OCI-LY3 (cell line): ENCODE measurements around the gene MC2R.

Experiments
- EZH2phosphoT487 ChIP-seq: fragments of 200-600 bp; shearing (Covaris generic); IDR thresholded peaks from 2 replicates; pipeline ENCODE4 v1.6.1; 2018; ENCODE audit warnings: antibody characterized with exemption, mixed run types, low read depth
- TF ChIP-seq, protein P1 (sequence below): fragments of 200-600, 300-600 bp; sonication (generic); IDR thresholded peaks from 2 replicates; pipeline ENCODE4 v1.5.1; 2014; ENCODE audit warnings: antibody characterized with exemption, low read length, low read depth

DNA sequence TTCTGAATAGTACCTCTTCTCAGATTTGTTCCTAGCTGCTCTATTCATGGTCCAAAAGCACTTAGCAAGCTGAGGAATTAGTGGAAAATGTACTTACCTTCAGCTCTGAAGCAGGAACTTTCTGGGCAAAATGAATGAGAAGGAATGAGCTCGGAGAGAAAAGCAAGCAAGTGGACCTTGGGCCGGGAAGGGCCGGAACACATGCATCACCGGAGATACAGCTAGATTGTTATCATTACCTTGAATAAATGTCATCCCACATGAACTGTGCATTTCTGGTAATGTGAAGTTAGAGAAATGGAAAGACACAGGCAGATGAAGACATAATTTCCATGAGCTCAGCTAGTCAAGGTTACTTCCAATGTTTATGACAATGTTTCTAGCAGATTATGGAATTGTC, at the start of gene MC2R:
- TF ChIP-seq, protein P1, sequence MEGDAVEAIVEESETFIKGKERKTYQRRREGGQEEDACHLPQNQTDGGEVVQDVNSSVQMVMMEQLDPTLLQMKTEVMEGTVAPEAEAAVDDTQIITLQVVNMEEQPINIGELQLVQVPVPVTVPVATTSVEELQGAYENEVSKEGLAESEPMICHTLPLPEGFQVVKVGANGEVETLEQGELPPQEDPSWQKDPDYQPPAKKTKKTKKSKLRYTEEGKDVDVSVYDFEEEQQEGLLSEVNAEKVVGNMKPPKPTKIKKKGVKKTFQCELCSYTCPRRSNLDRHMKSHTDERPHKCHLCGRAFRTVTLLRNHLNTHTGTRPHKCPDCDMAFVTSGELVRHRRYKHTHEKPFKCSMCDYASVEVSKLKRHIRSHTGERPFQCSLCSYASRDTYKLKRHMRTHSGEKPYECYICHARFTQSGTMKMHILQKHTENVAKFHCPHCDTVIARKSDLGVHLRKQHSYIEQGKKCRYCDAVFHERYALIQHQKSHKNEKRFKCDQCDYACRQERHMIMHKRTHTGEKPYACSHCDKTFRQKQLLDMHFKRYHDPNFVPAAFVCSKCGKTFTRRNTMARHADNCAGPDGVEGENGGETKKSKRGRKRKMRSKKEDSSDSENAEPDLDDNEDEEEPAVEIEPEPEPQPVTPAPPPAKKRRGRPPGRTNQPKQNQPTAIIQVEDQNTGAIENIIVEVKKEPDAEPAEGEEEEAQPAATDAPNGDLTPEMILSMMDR = no peak
- TF ChIP-seq EZH2phosphoT487 = no peak
